Epithelial cell of esophagus (primary cell): ENCODE data around the gene TPO.
"Not testable (repeated sequence)": the region's sequence is repeated elsewhere in the genome, so short reads cannot be mapped to it uniquely, and the experiment has no call there.

Source experiments
- DNase-seq: peaks from one replicate; pipeline ENCODE4 v3.0.0; 2010; ENCODE audit warnings: low read depth
- H3K4me3 ChIP-seq: 2 replicates; pipeline ENCODE4 v1.5.1; 2011; ENCODE audit warnings: mild to moderate bottlenecking, low read length, control low read depth
- TF ChIP-seq, protein P1 (sequence below): IDR thresholded peaks from 2 replicates; pipeline ENCODE4 v1.5.1; 2011; ENCODE audit warnings: low read depth, mild to moderate bottlenecking, low read length, control low read depth, inconsistent platforms; ENCODE audit not compliant: insufficient read depth; ENCODE audit errors: missing control alignments

The TPO gene

GRCh38 chr2:1487758-1488157 lies 74.5 kb downstream of the TPO start:
- TF ChIP-seq, protein P1, sequence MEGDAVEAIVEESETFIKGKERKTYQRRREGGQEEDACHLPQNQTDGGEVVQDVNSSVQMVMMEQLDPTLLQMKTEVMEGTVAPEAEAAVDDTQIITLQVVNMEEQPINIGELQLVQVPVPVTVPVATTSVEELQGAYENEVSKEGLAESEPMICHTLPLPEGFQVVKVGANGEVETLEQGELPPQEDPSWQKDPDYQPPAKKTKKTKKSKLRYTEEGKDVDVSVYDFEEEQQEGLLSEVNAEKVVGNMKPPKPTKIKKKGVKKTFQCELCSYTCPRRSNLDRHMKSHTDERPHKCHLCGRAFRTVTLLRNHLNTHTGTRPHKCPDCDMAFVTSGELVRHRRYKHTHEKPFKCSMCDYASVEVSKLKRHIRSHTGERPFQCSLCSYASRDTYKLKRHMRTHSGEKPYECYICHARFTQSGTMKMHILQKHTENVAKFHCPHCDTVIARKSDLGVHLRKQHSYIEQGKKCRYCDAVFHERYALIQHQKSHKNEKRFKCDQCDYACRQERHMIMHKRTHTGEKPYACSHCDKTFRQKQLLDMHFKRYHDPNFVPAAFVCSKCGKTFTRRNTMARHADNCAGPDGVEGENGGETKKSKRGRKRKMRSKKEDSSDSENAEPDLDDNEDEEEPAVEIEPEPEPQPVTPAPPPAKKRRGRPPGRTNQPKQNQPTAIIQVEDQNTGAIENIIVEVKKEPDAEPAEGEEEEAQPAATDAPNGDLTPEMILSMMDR, result no peak
- no peak overlapping the region for H3K4me3 ChIP-seq
- no peak for DNase-seq

DNA sequence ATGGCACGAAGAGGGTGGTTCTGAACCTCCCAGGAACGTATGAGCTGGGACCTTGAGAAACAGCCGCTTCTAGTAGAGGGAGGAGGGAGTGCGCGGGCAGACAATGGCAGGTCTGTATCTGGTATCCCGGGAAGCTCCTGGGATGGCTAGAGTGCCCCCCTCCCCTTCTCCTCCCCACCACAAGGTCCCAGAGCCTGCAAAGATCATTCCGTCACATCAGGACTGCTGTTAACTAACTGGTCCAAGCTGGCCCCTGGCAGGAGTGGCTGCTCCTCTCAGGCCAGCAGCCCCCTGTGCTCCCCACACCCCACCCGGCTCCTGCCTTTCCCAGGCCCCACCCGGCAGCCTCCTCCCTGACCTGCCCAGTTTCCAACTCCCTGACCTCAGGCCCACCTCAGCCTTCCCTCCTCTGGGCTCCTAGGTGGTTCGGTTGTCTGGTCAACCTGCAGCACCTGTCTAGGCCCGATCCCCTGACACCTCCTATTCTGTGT lies 75.0 kb downstream of the TPO start:
- TF ChIP-seq, protein P1, result no peak
- H3K4me3 ChIP-seq, result no peak overlapping the region
- DNase-seq, result no peak

GRCh38 chr2:1488851-1489250 lies 75.6 kb downstream of the TPO start:
- TF ChIP-seq, protein P1, result no peak
- no peak for DNase-seq
- H3K4me3 ChIP-seq, result no peak overlapping the region

DNA sequence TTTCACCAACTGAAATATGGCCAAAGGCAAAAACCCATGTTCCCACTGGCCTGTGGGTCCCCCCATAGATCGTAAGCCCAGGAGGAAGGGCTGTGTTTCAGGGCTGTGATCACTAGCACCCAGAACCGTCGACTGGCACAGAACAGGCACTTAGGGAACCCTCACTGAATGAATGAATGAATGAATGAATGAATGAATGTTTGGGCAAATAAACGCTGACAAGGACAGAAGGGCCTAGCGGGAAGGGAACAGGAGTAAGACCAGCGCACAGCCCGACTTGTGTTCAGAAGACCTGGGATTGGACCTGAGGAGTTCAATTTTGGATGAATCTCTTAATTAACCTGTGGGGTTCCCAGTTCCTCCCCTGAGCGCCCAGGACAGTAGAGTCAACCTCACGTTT lies 76.2 kb downstream of the TPO start:
- no peak overlapping the region for H3K4me3 ChIP-seq
- DNase-seq, result no peak
- TF ChIP-seq, protein P1, result no peak

DNA sequence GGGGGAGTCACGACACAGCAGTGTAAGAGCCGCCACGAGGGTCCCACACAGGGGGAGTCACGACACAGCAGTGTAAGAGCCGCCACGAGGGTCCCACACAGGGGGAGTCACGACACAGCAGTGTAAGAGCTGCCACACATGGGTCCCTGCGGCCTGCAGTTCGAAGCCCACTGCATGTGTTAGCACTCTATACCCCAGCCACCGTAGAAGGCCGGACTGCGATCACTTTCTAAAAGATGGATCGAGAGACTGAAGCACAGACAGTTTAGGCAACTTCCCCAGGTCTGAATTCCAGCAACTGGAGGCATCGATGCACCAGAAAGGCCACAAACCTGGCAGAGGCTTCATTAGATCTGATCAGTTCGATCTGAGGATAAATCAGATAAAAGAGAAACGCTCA lies 77.1 kb downstream of the TPO start:
- H3K4me3 ChIP-seq, DNase-seq: not testable (repeated sequence)

- no peak overlapping the region for H3K4me3 ChIP-seq
- TF ChIP-seq, protein P1, result no peak
- no peak for DNase-seq
Observed at GRCh38 chr2:1491751-1492150, 78.5 kb downstream of the TPO start.

GRCh38 chr2:1492231-1492630 lies 79.0 kb downstream of the TPO start:
- DNase-seq, H3K4me3 ChIP-seq: not testable (repeated sequence)

GRCh38 chr2:1492711-1493430 lies 79.6 kb downstream of the TPO start:
- no peak overlapping the region for H3K4me3 ChIP-seq

More at GRCh38 chr2:1492711-1493430, 79.6 kb downstream of the TPO start:
- DNase-seq, result no peak
- TF ChIP-seq, protein P1, result no peak
